NCI-H524 (cell line): ENCODE data around the gene SLC6A7.
A peak's percentile ranks its signal among the peaks of the same experiment; 100 is the strongest.

ENCODE experiments used
- DNase-seq, 2 experiments: peaks; one replicate each; lab custom pipeline; 2025; lab: John Stamatoyannopoulos, UW

Gene SLC6A7

GRCh38 chr5:150189728-150190502 is at the start of gene SLC6A7:
TSS of gene SLC6A7 (plus strand) at chr5:150190062. CDS start at chr5:150190328, 266 bp downstream.
- DNase-seq, result no peak

- DNase-seq, result no peak
Measured at GRCh38 chr5:150140830-150141229, 49.0 kb upstream of the SLC6A7 start.

GRCh38 chr5:150141544-150142184 is 48.2 kb upstream of the SLC6A7 start:
- no peak for DNase-seq

- no peak for DNase-seq
Measured at GRCh38 chr5:150142185-150142958, 47.5 kb upstream of the SLC6A7 start.

GRCh38 chr5:150142959-150143349 is 46.9 kb upstream of the SLC6A7 start:
- DNase-seq, result no peak

- DNase-seq, result no peak
Measured at GRCh38 chr5:150143350-150144245, 46.3 kb upstream of the SLC6A7 start.

GRCh38 chr5:150144246-150144801 is 45.5 kb upstream of the SLC6A7 start:
- DNase-seq, result no peak

- no peak for DNase-seq
Measured at GRCh38 chr5:150144879-150145278, 45.0 kb upstream of the SLC6A7 start.

- DNase-seq, result no peak
Measured at GRCh38 chr5:150146235-150146634, 43.6 kb upstream of the SLC6A7 start.

GRCh38 chr5:150146862-150147601 is 42.8 kb upstream of the SLC6A7 start:
- DNase-seq, result no peak

- no peak for DNase-seq
Measured at GRCh38 chr5:150147670-150148069, 42.2 kb upstream of the SLC6A7 start.

- no peak for DNase-seq
Measured at GRCh38 chr5:150148117-150148927, 41.5 kb upstream of the SLC6A7 start.

GRCh38 chr5:150149618-150150017 is 40.2 kb upstream of the SLC6A7 start:
- DNase-seq, result no peak

GRCh38 chr5:150152636-150153462 is 37.0 kb upstream of the SLC6A7 start:
- DNase-seq, result peak; percentile 38 to 66

- no peak for DNase-seq
Measured at GRCh38 chr5:150153483-150153882, 36.4 kb upstream of the SLC6A7 start.

- peak in 1 of 2 experiments; percentile 2 for DNase-seq
Measured at GRCh38 chr5:150153957-150154617, 35.8 kb upstream of the SLC6A7 start.

GRCh38 chr5:150154618-150155128 is 35.2 kb upstream of the SLC6A7 start:
- DNase-seq, result peak in 1 of 2 experiments; percentile 8
